ENCODE data around the gene PIK3AP1.

The PIK3AP1 gene

DNA sequence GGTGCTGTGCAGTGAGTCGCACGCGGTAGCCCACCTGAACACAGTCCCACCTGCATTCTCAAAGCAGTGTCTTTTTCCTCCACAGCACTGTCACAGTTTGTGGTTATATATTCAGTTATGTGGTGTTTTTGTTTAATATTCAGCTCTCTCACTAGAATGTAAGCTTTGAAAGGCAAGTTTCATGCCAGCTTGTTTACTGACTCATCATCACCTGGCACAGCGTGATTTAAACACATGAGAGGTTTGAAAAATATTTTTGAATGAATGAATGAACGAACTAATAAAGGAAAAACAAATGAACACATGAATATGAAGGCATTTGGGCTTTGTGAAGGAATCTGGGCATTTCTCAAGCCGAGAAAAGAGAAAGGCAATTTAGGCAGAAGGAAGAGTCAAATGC, 81.6 kb downstream of the PIK3AP1 start:
- DNase-seq = no peak

DNA sequence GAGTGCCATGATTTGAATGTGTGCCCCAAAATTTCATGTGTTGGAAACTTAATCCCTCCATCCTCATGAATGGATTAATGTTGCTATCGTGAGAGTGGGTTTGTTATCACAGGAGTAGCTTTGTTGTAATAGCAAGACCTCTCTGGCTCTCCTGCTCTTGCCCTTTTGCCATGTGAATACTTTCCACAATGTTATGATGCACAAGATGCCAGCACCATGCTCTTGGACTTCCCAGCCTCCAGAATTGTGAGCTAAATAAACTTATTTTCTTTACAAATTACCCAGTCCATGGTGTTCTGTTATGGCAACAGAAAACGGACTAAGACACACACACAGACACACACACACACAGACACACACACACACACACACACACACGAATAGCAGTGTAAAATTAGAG, 82.2 kb downstream of the PIK3AP1 start:
- DNase-seq = no peak

GRCh38 chr10:96637709-96638108, 82.6 kb downstream of the PIK3AP1 start:
- DNase-seq = no peak

DNA sequence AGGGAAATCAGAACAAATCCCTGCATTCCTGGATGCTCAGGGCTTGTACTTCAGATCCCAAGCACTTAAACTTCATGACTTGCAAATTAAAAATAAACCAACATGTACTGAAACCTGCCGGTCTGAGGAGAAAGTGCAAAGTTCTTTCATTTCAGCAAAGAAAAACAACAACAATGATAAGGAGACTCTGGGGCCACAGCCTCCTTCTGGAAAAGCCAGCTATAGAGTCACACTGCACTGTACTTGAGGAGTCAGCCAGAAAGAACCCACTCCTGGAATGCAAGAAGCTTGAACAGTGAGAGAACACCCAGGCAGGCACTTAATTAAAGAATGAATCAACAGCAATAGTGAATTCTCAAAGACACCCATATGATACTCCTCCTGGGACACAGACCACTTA, 83.8 kb downstream of the PIK3AP1 start:
- DNase-seq = no peak

DNA sequence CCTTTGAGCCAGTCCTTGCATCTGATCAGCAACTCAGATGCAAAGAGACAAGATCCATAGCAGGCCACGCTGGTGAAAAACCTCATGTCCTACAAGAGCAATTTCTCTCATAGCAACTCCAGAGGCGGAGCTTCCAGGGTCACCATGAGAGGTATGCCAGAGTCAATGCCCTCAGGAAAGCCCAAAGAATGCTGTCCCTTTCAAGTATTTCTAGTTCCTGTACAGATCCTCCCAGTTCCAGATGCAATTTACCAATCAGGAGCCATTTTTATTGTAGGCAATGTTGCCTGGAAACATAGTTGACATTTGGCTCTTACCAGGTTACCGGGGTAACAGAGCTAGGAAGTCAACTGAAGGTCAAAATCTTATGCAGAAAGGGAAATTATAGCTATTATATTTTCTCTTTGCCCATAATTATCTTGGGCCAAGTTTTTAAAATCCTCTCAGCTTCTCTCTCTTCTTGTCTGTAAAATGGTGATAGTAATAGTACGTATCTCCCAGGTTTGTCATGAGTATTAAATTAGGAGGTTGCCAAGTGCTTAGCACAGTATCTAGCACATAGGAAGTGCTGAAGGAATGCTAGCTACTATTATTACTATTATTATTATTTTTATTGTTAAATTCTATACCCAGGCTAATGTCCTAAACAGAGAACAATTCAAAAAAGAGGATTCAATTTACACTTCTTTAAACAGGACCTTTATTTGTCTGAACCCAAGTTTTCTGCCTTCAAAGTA, 87.2 kb downstream of the PIK3AP1 start:
- DNase-seq = no peak

DNA sequence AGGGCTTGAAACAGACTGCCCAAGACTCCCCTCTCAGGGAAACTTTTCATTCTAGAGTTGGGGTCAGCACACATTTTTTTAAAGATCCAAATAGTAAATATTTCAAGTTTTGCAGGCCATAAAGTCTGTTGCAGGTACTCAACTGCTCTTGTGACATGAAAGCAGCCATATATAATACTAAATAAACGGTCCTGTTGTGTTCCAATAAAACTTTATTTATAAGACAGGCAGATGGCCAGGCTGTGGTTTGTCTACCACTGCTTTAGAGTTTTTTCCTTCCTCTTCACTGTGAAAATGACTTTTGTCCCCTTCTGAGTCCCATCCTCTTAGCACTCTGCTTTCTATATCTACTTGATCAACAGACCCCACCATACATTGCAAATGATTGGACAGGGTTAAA, 93.0 kb downstream of the PIK3AP1 start:
- no peak for DNase-seq

DNA sequence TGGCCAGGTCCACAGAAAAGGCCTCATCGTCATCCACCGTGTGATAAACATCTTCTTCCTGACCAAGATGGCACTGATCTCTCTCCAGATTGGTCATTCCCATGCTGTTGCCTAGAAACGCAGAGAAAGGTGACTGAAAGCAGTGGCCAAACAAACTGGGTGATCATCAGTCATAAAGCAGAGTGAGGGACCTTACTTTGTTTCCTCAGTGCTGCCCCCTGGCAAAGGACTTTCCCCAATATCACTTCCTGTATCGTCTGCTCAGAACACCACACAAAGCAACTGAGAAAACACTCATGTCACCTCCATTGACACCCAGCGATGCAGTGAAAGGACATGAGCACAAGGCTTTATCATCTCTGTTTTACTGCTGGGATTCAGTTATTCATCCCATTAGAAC, 93.5 kb downstream of the PIK3AP1 start:
- DNase-seq = no peak

DNA sequence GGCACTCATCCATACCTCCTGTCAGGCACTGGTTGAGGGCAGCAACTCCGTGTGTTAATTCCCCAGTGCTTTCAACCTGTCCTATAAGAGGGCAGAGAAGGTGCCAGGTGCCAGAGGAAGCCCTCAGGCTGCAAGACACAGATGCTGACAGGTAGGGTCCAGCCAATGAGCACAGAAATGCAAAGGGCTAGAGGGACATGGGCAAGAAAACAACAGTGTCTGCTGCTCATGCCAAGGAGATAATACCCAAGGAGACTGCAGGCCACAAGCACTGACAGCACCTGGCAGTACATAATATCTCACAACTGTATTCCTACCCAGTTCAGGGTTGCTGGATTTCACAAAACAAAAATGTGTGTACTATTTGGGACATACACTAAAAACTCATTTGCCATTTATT, 95.1 kb downstream of the PIK3AP1 start:
- no peak for DNase-seq

GRCh38 chr10:96622013-96622787, 98.1 kb downstream of the PIK3AP1 start:
- DNase-seq = no peak

GRCh38 chr10:96619796-96620773, 100.2 kb downstream of the PIK3AP1 start:
- DNase-seq = no peak

- DNase-seq = no peak
These were observed 101.2 kb downstream of the PIK3AP1 start for GRCh38 chr10:96619120-96619519.

DNA sequence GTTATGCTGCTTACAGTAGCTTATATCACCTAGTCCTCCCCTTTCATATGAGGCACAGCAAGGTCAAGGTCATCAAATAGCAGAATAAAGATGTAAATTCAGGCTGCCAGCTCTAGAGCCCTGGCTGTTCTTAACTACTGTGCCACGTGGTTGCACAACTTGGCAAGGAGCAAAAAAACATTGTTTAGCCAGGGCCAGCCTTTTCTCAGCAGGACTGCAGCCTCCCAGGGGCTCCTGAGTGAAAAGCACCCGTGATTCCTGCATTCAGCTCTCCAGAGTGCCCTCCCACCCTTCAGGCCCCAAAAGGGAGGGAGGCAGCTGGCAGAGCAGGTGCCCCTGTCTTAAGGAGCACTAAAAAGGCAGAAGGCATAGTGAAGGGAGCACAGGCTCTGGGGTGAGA, 101.7 kb downstream of the PIK3AP1 start:
- DNase-seq = no peak

DNA sequence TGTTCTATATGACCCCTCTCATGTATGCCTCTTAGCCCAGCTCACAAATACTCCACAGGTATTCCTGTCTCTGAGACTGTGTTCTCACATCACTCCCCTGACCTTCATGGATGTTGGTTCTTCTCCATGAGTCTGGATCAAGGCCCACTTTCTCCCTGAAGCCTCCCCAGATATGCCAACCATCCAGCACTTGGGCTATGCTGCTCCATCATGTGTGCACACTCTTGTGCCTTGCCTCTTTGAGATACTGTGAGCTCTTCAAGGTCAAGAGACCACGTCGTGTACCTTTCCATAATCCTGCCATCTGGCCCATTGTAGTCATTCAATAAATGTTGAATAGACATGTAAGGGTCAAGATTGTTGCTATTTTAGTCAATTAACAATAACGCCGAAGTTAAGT, 103.4 kb downstream of the PIK3AP1 start:
- DNase-seq = no peak

- DNase-seq = no peak
These were observed 105.8 kb downstream of the PIK3AP1 start for GRCh38 chr10:96614515-96614914.

DNA sequence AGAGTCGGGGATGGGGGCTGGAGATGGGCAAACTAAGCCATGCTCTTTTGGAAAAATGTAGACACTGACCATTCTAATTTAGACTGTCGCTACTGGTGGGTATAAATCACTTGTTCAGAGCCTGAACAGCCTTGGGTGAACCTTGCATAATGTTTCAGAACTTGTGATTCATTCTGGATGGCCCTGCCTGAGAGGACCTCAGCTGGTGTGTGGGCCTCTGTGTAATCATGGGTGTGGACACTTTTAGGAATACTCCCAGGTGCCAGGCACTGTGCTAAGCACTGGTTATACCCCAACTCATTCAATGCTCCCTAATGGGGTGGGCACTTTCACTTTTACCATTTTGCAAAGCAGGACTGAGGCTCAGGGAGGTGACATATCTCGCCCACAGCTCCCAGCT, 106.7 kb downstream of the PIK3AP1 start:
- no peak for DNase-seq

GRCh38 chr10:96612055-96612830, 108.1 kb downstream of the PIK3AP1 start:
- DNase-seq = no peak

GRCh38 chr10:96610817-96611216, 109.5 kb downstream of the PIK3AP1 start:
- DNase-seq = no peak

DNA sequence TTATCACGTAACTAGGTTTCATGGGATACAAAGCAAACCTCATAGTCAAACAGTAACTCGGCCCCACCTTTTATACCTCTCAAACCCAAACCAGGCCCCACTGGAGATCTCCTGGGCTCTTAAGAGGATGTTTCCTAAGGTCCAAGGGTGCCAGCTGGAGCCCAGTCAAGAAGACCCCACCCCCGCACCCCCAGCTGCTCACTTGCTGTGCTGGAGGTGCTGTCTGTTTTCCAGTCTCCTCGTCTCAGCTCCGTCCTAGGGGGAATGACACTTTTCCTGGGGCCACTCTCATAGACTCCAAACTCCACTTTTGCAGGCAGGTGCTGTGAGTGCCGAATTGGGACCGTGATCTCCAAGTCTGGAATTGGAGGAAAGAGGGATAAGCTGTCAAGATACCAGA, 110.8 kb downstream of the PIK3AP1 start:
- no peak for DNase-seq

- DNase-seq = no peak
These were observed 111.5 kb downstream of the PIK3AP1 start for GRCh38 chr10:96608805-96609204.

GRCh38 chr10:96608262-96608661, 112.1 kb downstream of the PIK3AP1 start:
- DNase-seq = no peak

DNA sequence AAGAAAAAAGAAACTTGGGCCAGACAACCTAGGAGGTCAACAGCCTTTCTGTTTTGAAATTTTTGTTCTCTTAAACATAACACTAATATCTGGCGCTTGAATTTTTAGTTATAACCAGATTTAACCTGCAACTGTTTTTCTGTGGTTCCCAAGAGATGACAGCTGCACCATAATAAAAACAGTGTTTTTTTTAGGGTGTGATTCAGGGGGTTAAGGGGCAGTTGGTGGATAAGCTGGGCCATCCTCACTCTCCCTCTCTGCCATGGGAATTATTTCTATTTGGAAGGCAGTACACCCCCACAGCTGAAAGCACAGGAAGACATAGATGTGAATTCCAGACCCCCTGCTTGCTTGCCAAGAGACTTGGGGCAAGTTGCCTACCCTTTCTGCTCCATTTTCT, 113.4 kb downstream of the PIK3AP1 start:
- DNase-seq = no peak

GRCh38 chr10:96606216-96606615, 114.1 kb downstream of the PIK3AP1 start:
- no peak for DNase-seq

DNA sequence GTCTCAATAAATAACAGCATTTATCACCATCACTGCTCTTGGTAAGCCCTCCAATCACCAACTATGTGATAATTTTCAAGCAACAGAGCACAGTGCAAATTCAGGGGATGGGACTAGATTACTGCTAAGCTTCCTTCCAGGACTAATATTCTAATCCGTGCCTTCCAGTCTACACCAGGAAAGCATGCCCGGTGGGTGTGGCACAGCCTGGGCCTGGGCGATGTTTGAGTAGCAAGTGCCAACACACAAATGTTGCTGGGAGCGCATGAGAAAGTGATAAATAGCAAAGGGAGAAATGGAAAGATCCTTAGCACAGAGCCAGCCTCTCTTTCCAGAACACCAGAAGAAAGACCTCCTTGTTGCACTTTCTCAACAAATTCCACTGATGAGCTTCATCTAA, 120.0 kb downstream of the PIK3AP1 start:
- DNase-seq = no peak

All from stimulated activated CD4-positive, alpha-beta T cell treated with anti-CD3 and anti-CD28 coated beads, Interleukin-4, amount 100 ng/mL, for 24 hours (primary cell).